Measurements from ENCODE around the gene FOXJ3. TPM values are rescaled to one million over a fixed set of nuclear protein-coding genes. Genes with fewer than 3 reads are reported as not detected.

FOXJ3 gene
- total and polyA plus RNA-seq, 2 donors (not counting 1 experiment from before 2014, with no cell fraction given) = 15.4 to 76.4 TPM

- no peak for ATAC-seq (ENCODE audit: low read depth)
- intact Hi-C loops (cut with micrococcal nuclease) = no loop called here
- H2AFZ ChIP-seq (ENCODE audit: insufficient read depth, low read depth, low read length, poor library complexity, severe bottlenecking) = no peak overlapping the region
Measured at GRCh38 chr1:42142894-42143675, 191.9 kb downstream of the FOXJ3 start.

More at GRCh38 chr1:42142894-42143675, 191.9 kb downstream of the FOXJ3 start:
- ChIA-PET CTCF (no interaction called here), POLR2A (no interaction called here)
- Histone ChIP-seq H3K79me2 (ENCODE audit: control insufficient read depth, insufficient read depth, low read length) (no peaks in the 10 kb centered on the region), H3K36me3 (replicated peaks in 1 of 2; ENCODE audit: control extremely low read depth in 1 of 2, control insufficient read depth in 1 of 2, extremely low read depth in 1 of 2, insufficient read depth in 2 of 2, low read length in 1 of 2) (no peaks in the 10 kb centered on the region), H4K20me1 (ENCODE audit: control insufficient read depth, insufficient read depth, low read length, poor library complexity, severe bottlenecking) (no peaks in the 10 kb centered on the region), H3K27me3 (replicated peaks in 1 of 4; ENCODE audit: control extremely low read depth in 1 of 4, control insufficient read depth in 3 of 4, insufficient read depth in 4 of 4, low read length in 3 of 4) (peaks cover 0 to 17% (median 4%) of the 10 kb centered on the region in 4 experiments), H3K4me1 (ENCODE audit: control insufficient read depth in 2 of 2, insufficient read depth in 2 of 2, low read length in 2 of 2) (no peaks in the 10 kb centered on the region), H3K9ac (ENCODE audit: low read length) (no peak overlapping the region), H3K27ac (ENCODE audit: low read length in 2 of 2) (no peak overlapping the region), H3K4me2 (replicated peaks; ENCODE audit: low read depth, low read length, poor library complexity, severe bottlenecking) (no peak overlapping the region), H3K9me3 (ENCODE audit: control extremely low read depth in 1 of 3, control insufficient read depth in 2 of 3, insufficient read depth in 1 of 3, low read length in 2 of 3) (no peaks in the 10 kb centered on the region), H3K4me3 (ENCODE audit: control extremely low read depth in 1 of 5, extremely low read depth in 1 of 5, insufficient read depth in 1 of 5, low read depth in 2 of 5, low read length in 4 of 5) (no peak overlapping the region)
- Mint-ChIP-seq H3K27ac (no peak overlapping the region), H3K4me1 (no peaks in the 10 kb centered on the region), H3K9me3 (ENCODE audit: insufficient read depth) (no peaks in the 10 kb centered on the region), H3K4me3 (no peak overlapping the region), H3K27me3 (peaks cover 22% of the 10 kb centered on the region)
- TF ChIP-seq CTCF (IDR thresholded peaks at IDR 0.05) (no peak), EZH2 (IDR thresholded peaks at IDR 0.05; ENCODE audit: borderline replicate concordance, insufficient read depth, low read depth, low read length, poor library complexity, severe bottlenecking) (no peak)
- WGBS (ENCODE audit: insufficient coverage) = 88% methylated on average over 2 of the region's 4 CpGs
- DNase-seq = no peak
